ENCODE measurements around the gene EPS8L3. TPM values are rescaled to one million over a fixed set of nuclear protein-coding genes. Genes with fewer than 3 reads are reported as not detected.
"Not testable (repeated sequence)": the region's sequence is repeated elsewhere in the genome, so short reads cannot be mapped to it uniquely, and the experiment has no call there.

EPS8L3 gene
- total and polyA plus RNA-seq, 2 of the 8 experiments (the other 6 are each of a cell fraction or from before 2014, with no cell fraction given), result not detected

DNA sequence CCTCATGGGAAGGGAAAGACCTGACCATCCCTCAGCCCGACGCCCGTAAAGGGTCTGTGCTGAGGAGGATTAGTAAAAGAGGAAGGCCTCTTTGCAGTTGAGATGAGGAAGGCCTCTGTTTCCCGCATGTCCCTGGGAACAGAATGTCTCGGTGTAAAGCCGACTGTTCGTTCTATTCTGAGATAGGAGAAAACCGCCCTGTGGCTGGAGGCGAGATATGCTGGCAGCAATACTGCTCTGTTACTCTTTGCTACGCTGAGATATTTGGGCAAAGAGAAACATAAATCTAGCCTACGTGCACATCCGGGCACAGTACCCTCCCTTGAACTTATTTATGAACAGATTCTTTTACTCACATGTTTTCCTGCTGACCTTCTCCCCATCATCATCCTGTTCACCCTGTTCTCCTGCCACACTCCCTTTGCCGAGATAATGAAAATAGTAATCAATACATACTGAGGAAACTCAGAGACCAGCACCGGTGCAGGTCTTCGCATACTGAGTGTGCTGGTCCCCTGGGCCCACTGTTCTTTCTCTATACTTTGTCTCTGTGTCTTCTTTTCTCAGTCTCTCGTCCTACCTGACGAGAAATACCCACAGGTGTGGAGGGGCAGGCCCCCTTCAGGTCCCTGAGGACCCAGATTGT, 3.4 kb upstream of the EPS8L3 start:
- H3K4ac ChIP-seq (replicated peaks; ENCODE audit: insufficient read length, low read depth, low read length); FAIRE-seq; H4K20me1 ChIP-seq (replicated peaks in 1 of 2; ENCODE audit: control insufficient read depth in 1 of 2, insufficient read depth in 2 of 2, low read length in 2 of 2); H4K5ac ChIP-seq (ENCODE audit: insufficient read length, low read depth, low read length); POLR2A ChIA-PET (ENCODE audit: partially characterized antibody); H2AK5ac ChIP-seq (ENCODE audit: low read depth, low read length); H3K9ac ChIP-seq (replicated peaks in 1 of 4; ENCODE audit: extremely low read depth in 1 of 4, low read depth in 3 of 4, low read length in 3 of 4); H2BK20ac ChIP-seq (ENCODE audit: low read length); H3K23me2 ChIP-seq (ENCODE audit: low read depth, low read length); H3K36me3 ChIP-seq (ENCODE audit: control insufficient read depth in 2 of 4, insufficient read depth in 4 of 4, low read length in 3 of 4); H3K14ac ChIP-seq (ENCODE audit: insufficient read length); H3K27me3 ChIP-seq (replicated peaks in 1 of 4; ENCODE audit: control insufficient read depth in 3 of 4, extremely low read depth in 1 of 4, insufficient read depth in 3 of 4, low read length in 3 of 4); CTCF ChIA-PET (ENCODE audit: partially characterized antibody); H2BK15ac ChIP-seq (ENCODE audit: low read length); H3K9me3 ChIP-seq (ENCODE audit: insufficient read depth in 2 of 2, low read depth in 1 of 2, low read length in 1 of 2); H3K79me2 ChIP-seq (ENCODE audit: control insufficient read depth in 1 of 2, insufficient read depth in 2 of 2, low read length in 2 of 2); H3K4me1 ChIP-seq (replicated peaks in 1 of 4; ENCODE audit: control insufficient read depth in 3 of 4, insufficient read depth in 4 of 4, low read length in 3 of 4); DNase-seq (ENCODE audit: low read depth in 1 of 2, low spot score in 2 of 2); H3K4me2 ChIP-seq (ENCODE audit: insufficient read depth in 1 of 2, low read depth in 2 of 2, low read length in 2 of 2); H3K79me1 ChIP-seq (ENCODE audit: low read depth, low read length); H3K18ac ChIP-seq (ENCODE audit: extremely low read depth, low read length); H2AFZ ChIP-seq (ENCODE audit: low read length); H3K4me3 ChIP-seq (ENCODE audit: extremely low read depth in 1 of 4, insufficient read depth in 2 of 4, low read depth in 3 of 4, low read length in 4 of 4); H4K8ac ChIP-seq (ENCODE audit: extremely low read depth, insufficient read depth, low read length); H2BK12ac ChIP-seq (ENCODE audit: low read depth, low read length); H2BK120ac ChIP-seq (replicated peaks; ENCODE audit: low read depth, low read length); H3K23ac ChIP-seq (ENCODE audit: insufficient read length); H2BK5ac ChIP-seq (ENCODE audit: low read depth, low read length); H3K27ac ChIP-seq (ENCODE audit: low read depth, low read length); H4K91ac ChIP-seq (replicated peaks; ENCODE audit: insufficient read length, low read length); H3K56ac ChIP-seq (replicated peaks; ENCODE audit: insufficient read length, low read depth, low read length): not testable (repeated sequence)
- 96% methylated on average over 17 of the region's 17 CpGs; no CpG with 5 or more reads in 1 of the 2 experiments for WGBS, 2 experiments (ENCODE audit: extremely low coverage in 1 of 2, insufficient coverage in 1 of 2, insufficient read length in 1 of 2, insufficient replicate concordance in 2 of 2, low coverage in 1 of 2, low lambda C conversion rate in 2 of 2, missing lambda C conversion rate in 1 of 2)

All from H1 (cell line).